Measurements from ENCODE around the gene COMMD3.
"Not testable (repeated sequence)": the region's sequence is repeated elsewhere in the genome, so short reads cannot be mapped to it uniquely, and the experiment has no call there.

The COMMD3 gene

GRCh38 chr10:22309180-22310000, 6.8 kb upstream of the COMMD3 start:
- Histone ChIP-seq H3K79me2 (ENCODE audit: insufficient read depth, low read length) (no peaks in the 10 kb centered on the region), H3K9me3 (ENCODE audit: insufficient read depth, low read length, severe bottlenecking) (no peaks in the 10 kb centered on the region), H3K4me1 (ENCODE audit: insufficient read depth, low read length) (no peaks in the 10 kb centered on the region), H3K4me2 (ENCODE audit: insufficient read depth, low read length) (no peak overlapping the region), H3K27ac (ENCODE audit: low read length) (no peak overlapping the region), H3K36me3 (ENCODE audit: insufficient read depth, low read length) (no peaks in the 10 kb centered on the region), H4K20me1 (ENCODE audit: insufficient read depth, low read length) (no peaks in the 10 kb centered on the region), H2AFZ (ENCODE audit: low read depth, low read length) (no peak overlapping the region), H3K4me3 (ENCODE audit: low read depth in 1 of 2, low read length in 2 of 2) (no peak overlapping the region), H3K9ac (ENCODE audit: low read depth, low read length) (no peak overlapping the region), H3K27me3 (ENCODE audit: insufficient read depth, low read length, poor library complexity) (peaks cover 18% of the 10 kb centered on the region)
- no peak for DNase-seq
- ATAC-seq (ENCODE audit: insufficient read depth, low read depth), result no peak
- no peak for TF ChIP-seq CTCF (IDR thresholded peaks at IDR 0.05; ENCODE audit: borderline replicate concordance, extremely low read depth, low read length, poor library complexity, severe bottlenecking)
- TF ChIP-seq EZH2 (IDR thresholded peaks at IDR 0.05; ENCODE audit: borderline replicate concordance, low read depth, low read length, severe bottlenecking), result no peak

GRCh38 chr10:22310012-22310411, 6.2 kb upstream of the COMMD3 start:
- H2AFZ ChIP-seq (ENCODE audit: low read depth, low read length); H3K4me3 ChIP-seq (ENCODE audit: low read depth in 1 of 2, low read length in 2 of 2); H3K27ac ChIP-seq (ENCODE audit: low read length); H3K36me3 ChIP-seq (ENCODE audit: insufficient read depth, low read length); H4K20me1 ChIP-seq (ENCODE audit: insufficient read depth, low read length); H3K79me2 ChIP-seq (ENCODE audit: insufficient read depth, low read length); H3K9ac ChIP-seq (ENCODE audit: low read depth, low read length); H3K4me1 ChIP-seq (ENCODE audit: insufficient read depth, low read length); DNase-seq; ATAC-seq (ENCODE audit: insufficient read depth, low read depth); H3K4me2 ChIP-seq (ENCODE audit: insufficient read depth, low read length); H3K9me3 ChIP-seq (ENCODE audit: insufficient read depth, low read length, severe bottlenecking): not testable (repeated sequence)
- H3K27me3 ChIP-seq (ENCODE audit: insufficient read depth, low read length, poor library complexity), result peaks cover 23% of the 10 kb centered on the region

- Histone ChIP-seq H3K9ac (ENCODE audit: low read depth, low read length) (no peak overlapping the region), H3K27ac (ENCODE audit: low read length) (no peak overlapping the region), H3K9me3 (ENCODE audit: insufficient read depth, low read length, severe bottlenecking) (no peaks in the 10 kb centered on the region), H3K79me2 (ENCODE audit: insufficient read depth, low read length) (no peaks in the 10 kb centered on the region), H2AFZ (ENCODE audit: low read depth, low read length) (no peak overlapping the region), H3K4me2 (ENCODE audit: insufficient read depth, low read length) (no peak overlapping the region), H3K4me1 (ENCODE audit: insufficient read depth, low read length) (peaks cover 8% of the 10 kb centered on the region; the same call in 1 of the 2 replicates), H3K27me3 (ENCODE audit: insufficient read depth, low read length, poor library complexity) (peaks cover 32% of the 10 kb centered on the region), H3K36me3 (ENCODE audit: insufficient read depth, low read length) (no peaks in the 10 kb centered on the region), H4K20me1 (ENCODE audit: insufficient read depth, low read length) (no peaks in the 10 kb centered on the region), H3K4me3 (ENCODE audit: low read depth in 1 of 2, low read length in 2 of 2) (no peak overlapping the region)
- no peak for ATAC-seq (ENCODE audit: insufficient read depth, low read depth)
- TF ChIP-seq CTCF (IDR thresholded peaks at IDR 0.05; ENCODE audit: borderline replicate concordance, extremely low read depth, low read length, poor library complexity, severe bottlenecking), result no peak
- DNase-seq, result no peak
Measured at GRCh38 chr10:22310928-22311327, 5.3 kb upstream of the COMMD3 start.

- no peak for ATAC-seq (ENCODE audit: insufficient read depth, low read depth)
Measured at GRCh38 chr10:22314852-22315251, 1.3 kb upstream of the COMMD3 start.

More at GRCh38 chr10:22314852-22315251, 1.3 kb upstream of the COMMD3 start:
- H3K4me2 ChIP-seq (ENCODE audit: insufficient read depth, low read length), result no peak overlapping the region
- H3K27ac ChIP-seq (ENCODE audit: low read length), result no peak overlapping the region
- H3K79me2 ChIP-seq (ENCODE audit: insufficient read depth, low read length), result peaks cover 20% of the 10 kb centered on the region
- no peaks in the 10 kb centered on the region for H3K9me3 ChIP-seq (ENCODE audit: insufficient read depth, low read length, severe bottlenecking)
- TF ChIP-seq EZH2 (IDR thresholded peaks at IDR 0.05; ENCODE audit: borderline replicate concordance, low read depth, low read length, severe bottlenecking), result no peak
- TF ChIP-seq CTCF (IDR thresholded peaks at IDR 0.05; ENCODE audit: borderline replicate concordance, extremely low read depth, low read length, poor library complexity, severe bottlenecking), result no peak
- peaks cover 39% of the 10 kb centered on the region for H3K4me1 ChIP-seq (ENCODE audit: insufficient read depth, low read length)
- H3K4me3 ChIP-seq (ENCODE audit: low read depth in 1 of 2, low read length in 2 of 2), result no peak overlapping the region
- no peak overlapping the region for H2AFZ ChIP-seq (ENCODE audit: low read depth, low read length)
- DNase-seq, result no peak
- H4K20me1 ChIP-seq (ENCODE audit: insufficient read depth, low read length), result peaks cover 2% of the 10 kb centered on the region; the same call in 1 of the 2 replicates
- no peak overlapping the region for H3K9ac ChIP-seq (ENCODE audit: low read depth, low read length)
- H3K27me3 ChIP-seq (ENCODE audit: insufficient read depth, low read length, poor library complexity), result peaks cover 34% of the 10 kb centered on the region
- H3K36me3 ChIP-seq (ENCODE audit: insufficient read depth, low read length), result no peaks in the 10 kb centered on the region

Measured in DND-41 (cell line).